ENCODE measurements around the gene PTPRE.

Gene PTPRE

GRCh38 chr10:128064108-128064969 is 157.4 kb downstream of the PTPRE start:
- TF ChIP-seq ESRRG (CRISPR knock-in tag; IDR thresholded peaks at IDR 0.05): no peak

GRCh38 chr10:128064970-128065580 is 158.2 kb downstream of the PTPRE start:
- TF ChIP-seq CSDC2 (CRISPR knock-in tag; IDR thresholded peaks at IDR 0.05): no peak
- no peak for TF ChIP-seq RARB (CRISPR knock-in tag; IDR thresholded peaks at IDR 0.05)
- TF ChIP-seq ISL1 (CRISPR knock-in tag; IDR thresholded peaks at IDR 0.05): no peak
- TF ChIP-seq ZC3H10 (CRISPR knock-in tag; IDR thresholded peaks at IDR 0.05): no peak
- TF ChIP-seq ZFP3 (CRISPR knock-in tag; IDR thresholded peaks at IDR 0.05): no peak
- TF ChIP-seq, protein P1, sequence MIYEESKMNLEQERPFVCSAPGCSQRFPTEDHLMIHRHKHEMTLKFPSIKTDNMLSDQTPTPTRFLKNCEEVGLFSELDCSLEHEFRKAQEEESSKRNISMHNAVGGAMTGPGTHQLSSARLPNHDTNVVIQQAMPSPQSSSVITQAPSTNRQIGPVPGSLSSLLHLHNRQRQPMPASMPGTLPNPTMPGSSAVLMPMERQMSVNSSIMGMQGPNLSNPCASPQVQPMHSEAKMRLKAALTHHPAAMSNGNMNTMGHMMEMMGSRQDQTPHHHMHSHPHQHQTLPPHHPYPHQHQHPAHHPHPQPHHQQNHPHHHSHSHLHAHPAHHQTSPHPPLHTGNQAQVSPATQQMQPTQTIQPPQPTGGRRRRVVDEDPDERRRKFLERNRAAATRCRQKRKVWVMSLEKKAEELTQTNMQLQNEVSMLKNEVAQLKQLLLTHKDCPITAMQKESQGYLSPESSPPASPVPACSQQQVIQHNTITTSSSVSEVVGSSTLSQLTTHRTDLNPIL (CRISPR knock-in tag; IDR thresholded peaks at IDR 0.05; ENCODE audit: low read depth): no peak
- no peak for TF ChIP-seq GLIS3 (CRISPR knock-in tag; IDR thresholded peaks at IDR 0.05)
- no peak for TF ChIP-seq POU6F1 (CRISPR knock-in tag; IDR thresholded peaks at IDR 0.05; ENCODE audit: borderline replicate concordance, low read depth)
- TF ChIP-seq ZFP30 (CRISPR knock-in tag; IDR thresholded peaks at IDR 0.05): no peak
- TF ChIP-seq ZNF70 (CRISPR knock-in tag; IDR thresholded peaks at IDR 0.05): no peak
- no peak for TF ChIP-seq SNAI2 (CRISPR knock-in tag; IDR thresholded peaks at IDR 0.05)
- no peak for TF ChIP-seq TOX (CRISPR knock-in tag; IDR thresholded peaks at IDR 0.05; ENCODE audit: borderline replicate concordance)
- TF ChIP-seq ARNTL (CRISPR knock-in tag; IDR thresholded peaks at IDR 0.05; ENCODE audit: borderline replicate concordance, low read depth): no peak
- TF ChIP-seq PPARA (CRISPR knock-in tag; IDR thresholded peaks at IDR 0.05; ENCODE audit: borderline replicate concordance): no peak
- no peak for TF ChIP-seq TCF4 (CRISPR knock-in tag; IDR thresholded peaks at IDR 0.05; ENCODE audit: borderline replicate concordance)
- no peak for TF ChIP-seq BACH2 (CRISPR knock-in tag; IDR thresholded peaks at IDR 0.05; ENCODE audit: borderline replicate concordance)
- TF ChIP-seq ZNF565 (CRISPR knock-in tag; conservative IDR thresholded peaks at IDR 0.05; ENCODE audit: low read depth): no peak
- TF ChIP-seq, protein P2, sequence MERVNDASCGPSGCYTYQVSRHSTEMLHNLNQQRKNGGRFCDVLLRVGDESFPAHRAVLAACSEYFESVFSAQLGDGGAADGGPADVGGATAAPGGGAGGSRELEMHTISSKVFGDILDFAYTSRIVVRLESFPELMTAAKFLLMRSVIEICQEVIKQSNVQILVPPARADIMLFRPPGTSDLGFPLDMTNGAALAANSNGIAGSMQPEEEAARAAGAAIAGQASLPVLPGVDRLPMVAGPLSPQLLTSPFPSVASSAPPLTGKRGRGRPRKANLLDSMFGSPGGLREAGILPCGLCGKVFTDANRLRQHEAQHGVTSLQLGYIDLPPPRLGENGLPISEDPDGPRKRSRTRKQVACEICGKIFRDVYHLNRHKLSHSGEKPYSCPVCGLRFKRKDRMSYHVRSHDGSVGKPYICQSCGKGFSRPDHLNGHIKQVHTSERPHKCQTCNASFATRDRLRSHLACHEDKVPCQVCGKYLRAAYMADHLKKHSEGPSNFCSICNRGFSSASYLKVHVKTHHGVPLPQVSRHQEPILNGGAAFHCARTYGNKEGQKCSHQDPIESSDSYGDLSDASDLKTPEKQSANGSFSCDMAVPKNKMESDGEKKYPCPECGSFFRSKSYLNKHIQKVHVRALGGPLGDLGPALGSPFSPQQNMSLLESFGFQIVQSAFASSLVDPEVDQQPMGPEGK (CRISPR knock-in tag; IDR thresholded peaks at IDR 0.05; ENCODE audit: borderline replicate concordance): no peak
- no peak for TF ChIP-seq ZNF8 (CRISPR knock-in tag; IDR thresholded peaks at IDR 0.05)
- no peak for ATAC-seq

More at GRCh38 chr10:128064108-128064969, 157.4 kb downstream of the PTPRE start:
- no peak for ATAC-seq

GRCh38 chr10:128065881-128066534 is 159.1 kb downstream of the PTPRE start:
- ATAC-seq: no peak
- TF ChIP-seq, protein P3, sequence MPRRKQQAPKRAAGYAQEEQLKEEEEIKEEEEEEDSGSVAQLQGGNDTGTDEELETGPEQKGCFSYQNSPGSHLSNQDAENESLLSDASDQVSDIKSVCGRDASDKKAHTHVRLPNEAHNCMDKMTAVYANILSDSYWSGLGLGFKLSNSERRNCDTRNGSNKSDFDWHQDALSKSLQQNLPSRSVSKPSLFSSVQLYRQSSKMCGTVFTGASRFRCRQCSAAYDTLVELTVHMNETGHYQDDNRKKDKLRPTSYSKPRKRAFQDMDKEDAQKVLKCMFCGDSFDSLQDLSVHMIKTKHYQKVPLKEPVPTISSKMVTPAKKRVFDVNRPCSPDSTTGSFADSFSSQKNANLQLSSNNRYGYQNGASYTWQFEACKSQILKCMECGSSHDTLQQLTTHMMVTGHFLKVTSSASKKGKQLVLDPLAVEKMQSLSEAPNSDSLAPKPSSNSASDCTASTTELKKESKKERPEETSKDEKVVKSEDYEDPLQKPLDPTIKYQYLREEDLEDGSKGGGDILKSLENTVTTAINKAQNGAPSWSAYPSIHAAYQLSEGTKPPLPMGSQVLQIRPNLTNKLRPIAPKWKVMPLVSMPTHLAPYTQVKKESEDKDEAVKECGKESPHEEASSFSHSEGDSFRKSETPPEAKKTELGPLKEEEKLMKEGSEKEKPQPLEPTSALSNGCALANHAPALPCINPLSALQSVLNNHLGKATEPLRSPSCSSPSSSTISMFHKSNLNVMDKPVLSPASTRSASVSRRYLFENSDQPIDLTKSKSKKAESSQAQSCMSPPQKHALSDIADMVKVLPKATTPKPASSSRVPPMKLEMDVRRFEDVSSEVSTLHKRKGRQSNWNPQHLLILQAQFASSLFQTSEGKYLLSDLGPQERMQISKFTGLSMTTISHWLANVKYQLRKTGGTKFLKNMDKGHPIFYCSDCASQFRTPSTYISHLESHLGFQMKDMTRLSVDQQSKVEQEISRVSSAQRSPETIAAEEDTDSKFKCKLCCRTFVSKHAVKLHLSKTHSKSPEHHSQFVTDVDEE (CRISPR knock-in tag; IDR thresholded peaks at IDR 0.05): no peak
- no peak for TF ChIP-seq POU6F1 (CRISPR knock-in tag; IDR thresholded peaks at IDR 0.05; ENCODE audit: borderline replicate concordance, low read depth)
- no peak for TF ChIP-seq GLIS3 (CRISPR knock-in tag; IDR thresholded peaks at IDR 0.05)
- TF ChIP-seq, protein P1 (CRISPR knock-in tag; IDR thresholded peaks at IDR 0.05; ENCODE audit: low read depth): no peak
- TF ChIP-seq ZFP30 (CRISPR knock-in tag; IDR thresholded peaks at IDR 0.05): no peak
- TF ChIP-seq ZC3H10 (CRISPR knock-in tag; IDR thresholded peaks at IDR 0.05): no peak
- TF ChIP-seq ZNF565 (CRISPR knock-in tag; conservative IDR thresholded peaks at IDR 0.05; ENCODE audit: low read depth): no peak
- no peak for TF ChIP-seq ISL1 (CRISPR knock-in tag; IDR thresholded peaks at IDR 0.05)
- TF ChIP-seq, protein P2 (CRISPR knock-in tag; IDR thresholded peaks at IDR 0.05; ENCODE audit: borderline replicate concordance): no peak
- TF ChIP-seq TCF4 (CRISPR knock-in tag; IDR thresholded peaks at IDR 0.05; ENCODE audit: borderline replicate concordance): no peak
- no peak for TF ChIP-seq SNAI2 (CRISPR knock-in tag; IDR thresholded peaks at IDR 0.05)
- no peak for TF ChIP-seq ESRRG (CRISPR knock-in tag; IDR thresholded peaks at IDR 0.05)
- no peak for TF ChIP-seq TOX (CRISPR knock-in tag; IDR thresholded peaks at IDR 0.05; ENCODE audit: borderline replicate concordance)

Measured in SK-N-SH treated with all-trans-retinoic acid at 6 μM for 48 hours (cell line).